GM21619 (cell line): ENCODE data around the gene ARHGAP9.

Experiments
- ATAC-seq: cut with Tn5 transposase; IDR thresholded peaks from one replicate; pipeline ENCODE4 v1.9.1; 2021; ENCODE audit not compliant: unreplicated experiment

The ARHGAP9 gene

DNA sequence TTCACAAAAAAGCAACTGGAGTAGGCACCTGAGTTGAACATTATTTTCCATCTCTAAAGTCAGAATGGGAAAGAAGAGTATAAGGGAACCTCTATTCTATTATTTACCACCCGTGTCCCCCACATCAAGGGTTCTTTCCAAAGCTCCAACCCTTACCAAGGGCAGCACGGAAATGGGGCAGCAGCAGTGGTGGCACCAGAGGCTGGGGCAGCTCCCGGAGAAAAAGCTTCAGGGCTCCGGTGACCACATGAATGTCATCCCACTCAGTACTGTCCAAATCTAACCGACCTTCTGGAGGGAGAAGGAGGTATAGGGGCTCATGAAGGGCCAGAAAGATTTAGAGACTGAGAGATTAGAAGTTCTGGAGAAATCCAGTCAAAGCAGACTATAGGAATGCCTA lies 5.8 kb downstream of the ARHGAP9 start:
- no peak for ATAC-seq

GRCh38 chr12:57473392-57473791 lies 6.3 kb downstream of the ARHGAP9 start:
- ATAC-seq: no peak

GRCh38 chr12:57472391-57472790 lies 7.3 kb downstream of the ARHGAP9 start:
- no peak for ATAC-seq

- no peak for ATAC-seq
Observed at GRCh38 chr12:57471661-57472060, 8.0 kb downstream of the ARHGAP9 start.

GRCh38 chr12:57470970-57471656 lies 8.6 kb downstream of the ARHGAP9 start:
- ATAC-seq: no peak

GRCh38 chr12:57470286-57470969 lies 9.2 kb downstream of the ARHGAP9 start:
- ATAC-seq: no peak

GRCh38 chr12:57469296-57470164 lies 10.1 kb downstream of the ARHGAP9 start:
- no peak for ATAC-seq

- no peak for ATAC-seq
Observed at GRCh38 chr12:57467915-57468314, 11.8 kb downstream of the ARHGAP9 start.

DNA sequence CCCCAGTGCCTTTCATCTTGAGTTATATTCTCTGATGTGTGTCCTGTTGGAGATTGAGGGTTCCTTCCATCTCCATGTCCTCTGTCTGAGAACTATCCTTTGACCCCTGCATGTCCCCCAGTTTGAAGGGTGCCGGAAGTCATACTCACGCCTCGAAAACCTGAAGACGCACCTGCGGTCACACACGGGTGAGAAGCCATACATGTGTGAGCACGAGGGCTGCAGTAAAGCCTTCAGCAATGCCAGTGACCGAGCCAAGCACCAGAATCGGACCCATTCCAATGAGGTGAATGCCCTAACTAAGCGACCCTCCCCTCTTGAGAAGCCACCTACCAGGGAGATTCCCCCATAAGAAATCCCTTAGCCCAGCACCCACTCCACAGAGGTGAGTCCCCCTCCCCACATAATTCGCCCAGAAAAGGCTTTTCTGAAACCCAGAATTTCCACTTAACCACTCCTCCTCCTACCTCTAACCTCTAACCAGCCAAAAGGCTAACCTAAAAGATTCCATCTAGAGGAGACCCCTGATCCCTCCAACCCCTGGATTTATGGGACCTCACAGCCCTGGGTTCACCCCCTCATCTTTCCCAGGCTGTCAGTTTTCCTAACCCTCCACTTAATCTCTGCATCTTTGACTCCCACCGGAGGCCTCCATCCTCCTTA lies 12.3 kb downstream of the ARHGAP9 start:
- no peak for ATAC-seq

DNA sequence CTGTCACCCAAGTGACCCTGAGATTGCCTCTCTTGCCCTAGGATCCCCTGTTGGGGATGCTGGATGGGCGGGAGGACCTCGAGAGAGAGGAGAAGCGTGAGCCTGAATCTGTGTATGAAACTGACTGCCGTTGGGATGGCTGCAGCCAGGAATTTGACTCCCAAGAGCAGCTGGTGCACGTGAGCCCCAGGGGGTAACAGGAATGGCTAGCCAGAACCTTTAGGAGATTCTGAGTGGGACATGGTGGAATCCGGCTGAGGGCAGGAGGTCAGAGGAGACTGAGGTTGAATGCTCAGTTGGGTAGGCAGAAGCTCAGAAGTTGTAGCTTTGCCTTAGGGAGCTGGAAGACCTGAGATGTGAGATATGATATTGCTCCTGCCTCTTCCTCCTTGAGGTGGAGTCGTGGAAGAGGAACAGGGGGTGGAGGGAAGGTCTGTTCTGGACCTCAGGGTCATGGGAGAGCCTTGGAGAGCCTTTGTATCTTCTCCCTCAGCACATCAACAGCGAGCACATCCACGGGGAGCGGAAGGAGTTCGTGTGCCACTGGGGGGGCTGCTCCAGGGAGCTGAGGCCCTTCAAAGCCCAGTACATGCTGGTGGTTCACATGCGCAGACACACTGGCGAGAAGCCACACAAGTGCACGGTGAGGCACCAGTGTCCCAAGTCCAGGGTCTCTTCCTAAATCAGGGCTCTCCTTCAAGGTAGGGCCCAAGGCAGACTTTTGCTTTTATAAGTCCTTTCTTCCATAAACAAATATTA lies 13.7 kb downstream of the ARHGAP9 start:
- no peak for ATAC-seq

DNA sequence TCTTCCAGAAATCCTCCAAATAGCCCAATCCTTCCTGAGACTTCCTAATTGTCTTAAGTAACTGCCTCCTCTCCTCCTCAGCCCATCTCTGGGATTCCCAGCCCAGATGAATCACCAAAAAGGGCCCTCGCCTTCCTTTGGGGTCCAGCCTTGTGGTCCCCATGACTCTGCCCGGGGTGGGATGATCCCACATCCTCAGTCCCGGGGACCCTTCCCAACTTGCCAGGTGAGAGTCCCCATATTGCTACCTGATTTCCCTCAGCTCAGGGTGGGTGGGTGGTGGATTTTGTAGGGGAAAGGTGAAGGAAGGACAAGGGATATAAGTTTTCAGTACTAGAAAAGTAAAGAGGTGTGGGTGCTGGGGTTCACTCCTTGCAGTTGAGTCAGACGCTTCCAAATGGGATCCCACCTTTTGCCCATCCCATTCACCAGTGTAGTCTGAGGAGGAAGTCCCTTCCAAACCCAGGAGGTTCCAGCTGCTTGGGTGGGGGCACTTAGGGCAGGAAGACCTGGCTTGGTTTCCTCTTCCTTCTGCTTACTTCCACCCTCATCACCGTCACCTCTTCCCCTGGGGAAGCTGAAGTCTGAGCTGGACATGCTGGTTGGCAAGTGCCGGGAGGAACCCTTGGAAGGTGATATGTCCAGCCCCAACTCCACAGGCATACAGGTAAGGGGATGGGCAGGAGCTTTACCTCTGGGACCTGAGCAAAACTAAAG lies 14.5 kb downstream of the ARHGAP9 start:
- ATAC-seq: no peak

- no peak for ATAC-seq
Observed at GRCh38 chr12:57464569-57464968, 15.1 kb downstream of the ARHGAP9 start.

GRCh38 chr12:57462912-57463253 lies 16.8 kb downstream of the ARHGAP9 start:
- no peak for ATAC-seq

DNA sequence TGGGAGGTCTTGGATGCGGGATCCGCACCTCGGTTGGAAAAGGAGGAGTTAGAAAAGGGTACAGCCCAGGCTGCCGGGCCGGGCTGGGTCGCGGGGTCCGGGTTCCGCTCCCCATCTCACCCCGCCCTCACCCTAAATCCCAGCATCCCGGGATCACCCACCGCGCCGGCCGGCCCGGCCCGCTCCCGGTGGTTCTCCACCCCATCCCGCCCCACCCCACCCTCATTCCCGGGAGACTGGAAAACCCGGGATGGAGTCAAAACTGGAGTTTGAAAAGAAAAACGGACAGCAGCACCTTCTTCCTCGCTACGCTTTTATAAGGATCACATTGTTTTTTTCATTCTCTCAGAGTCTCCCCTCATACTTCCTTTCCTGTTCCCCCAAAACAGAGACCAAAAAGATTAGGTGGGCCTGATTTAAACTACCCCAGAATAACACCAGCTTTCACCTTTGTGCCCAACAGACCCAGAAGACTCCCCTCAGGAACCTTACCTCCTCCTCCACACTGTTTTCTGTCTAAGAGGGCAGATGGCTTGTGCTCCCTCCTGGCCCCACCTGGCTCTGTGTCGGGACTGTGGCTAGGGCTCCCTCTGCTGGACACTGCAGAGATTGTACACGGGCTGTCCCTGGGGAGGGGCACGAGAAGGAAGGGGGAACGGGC lies 17.3 kb downstream of the ARHGAP9 start:
- ATAC-seq: peak; percentile 51

- ATAC-seq: no peak
Observed at GRCh38 chr12:57461917-57462250, 17.8 kb downstream of the ARHGAP9 start.

GRCh38 chr12:57461276-57461916 lies 18.3 kb downstream of the ARHGAP9 start:
- no peak for ATAC-seq

DNA sequence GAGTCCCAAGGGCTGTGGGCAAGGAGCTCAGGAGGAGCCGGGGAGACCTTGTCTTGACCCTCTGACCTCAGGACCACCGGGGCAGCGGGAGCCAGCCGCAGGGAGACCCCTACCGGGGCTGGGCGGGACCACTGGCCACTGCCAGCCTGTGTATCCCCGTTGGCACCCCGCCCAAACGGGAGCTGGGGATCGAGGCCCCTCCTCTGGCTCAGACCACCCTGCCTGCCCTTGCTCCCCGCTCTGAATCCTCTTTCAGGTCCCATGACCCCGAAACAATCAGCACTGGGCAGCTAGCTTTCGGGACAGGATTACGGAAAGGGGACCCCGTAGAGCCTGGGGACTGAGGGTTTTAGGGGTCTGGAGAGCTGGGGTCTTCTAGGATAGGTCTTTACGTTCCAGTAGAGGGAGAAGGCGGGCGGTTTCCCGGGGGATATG lies 18.8 kb downstream of the ARHGAP9 start:
- no peak for ATAC-seq

- no peak for ATAC-seq
Observed at GRCh38 chr12:57460468-57460784, 19.2 kb downstream of the ARHGAP9 start.

DNA sequence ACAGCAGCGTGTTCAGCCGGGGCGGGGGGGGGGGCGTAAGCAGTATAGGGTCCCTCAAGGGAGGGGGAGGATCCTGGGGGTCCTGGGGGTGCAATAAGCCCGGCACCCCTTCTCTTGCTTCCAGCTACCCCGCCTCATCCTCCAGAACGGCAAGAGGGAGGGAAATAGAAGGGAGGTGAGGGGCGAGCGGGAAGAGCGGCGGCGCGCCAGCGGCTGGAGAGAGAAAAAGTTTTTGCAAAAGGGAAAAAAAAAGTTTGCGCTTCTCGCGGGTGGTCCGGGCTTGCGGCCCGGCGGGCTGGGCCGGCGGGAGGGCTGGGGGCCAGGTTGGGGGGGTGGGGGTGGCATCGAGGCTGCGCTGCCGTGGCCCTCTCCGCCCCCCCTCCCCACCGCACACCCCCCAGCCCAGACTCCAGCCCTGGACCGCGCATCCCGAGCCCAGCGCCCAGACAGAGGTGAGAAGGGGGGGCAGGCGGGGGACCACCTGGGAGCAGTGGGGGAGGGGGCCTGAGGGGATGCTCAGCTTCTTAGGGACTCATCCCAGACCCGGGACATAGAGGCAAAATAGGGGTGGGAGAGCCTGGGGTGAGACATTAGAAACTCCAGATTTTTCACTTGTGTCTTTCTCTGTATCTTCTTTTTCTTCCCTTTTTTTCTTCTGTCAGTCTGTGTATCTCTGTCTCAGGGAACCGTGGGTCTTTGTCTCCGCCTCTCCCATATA lies 19.8 kb downstream of the ARHGAP9 start, which contains the start of gene GLI1:
GLI1 (plus strand) TSS at position 36 of the 718 bp plus-strand sequence. CDS start 3,907 bp downstream, outside the sequence.
- ATAC-seq: no peak
